ENCODE measurements around the gene DOCK3.
A peak's percentile ranks its signal among the peaks of the same experiment; 100 is the strongest.
"Not testable (repeated sequence)": the region's sequence is repeated elsewhere in the genome, so short reads cannot be mapped to it uniquely, and the experiment has no call there.

DOCK3 gene

GRCh38 chr3:51379746-51380455 lies 705.2 kb downstream of the DOCK3 start:
- DNase-seq = no peak

GRCh38 chr3:51380601-51381332 lies 706.0 kb downstream of the DOCK3 start:
- DNase-seq = no peak

DNA sequence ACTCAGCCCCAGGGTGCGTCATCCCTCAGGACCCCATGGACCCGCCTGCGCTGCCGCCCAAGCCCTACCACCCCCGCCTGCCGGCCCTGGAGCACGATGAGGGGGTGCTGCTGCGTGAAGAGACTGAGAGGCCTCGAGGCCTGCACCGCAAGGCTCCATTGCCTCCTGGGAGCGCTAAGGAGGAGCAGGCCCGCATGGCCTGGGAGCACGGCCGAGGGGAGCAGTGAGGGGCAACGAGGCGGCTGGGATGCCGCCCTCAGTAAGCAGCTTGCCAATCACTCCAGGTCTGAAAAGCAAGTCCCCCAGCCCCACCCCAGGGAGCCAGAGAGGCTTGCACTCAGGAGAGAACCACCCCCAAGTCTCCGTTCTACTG lies 706.6 kb downstream of the DOCK3 start:
- no peak for DNase-seq

- DNase-seq = no peak
Measured at GRCh38 chr3:51382076-51382745, 707.5 kb downstream of the DOCK3 start.

DNA sequence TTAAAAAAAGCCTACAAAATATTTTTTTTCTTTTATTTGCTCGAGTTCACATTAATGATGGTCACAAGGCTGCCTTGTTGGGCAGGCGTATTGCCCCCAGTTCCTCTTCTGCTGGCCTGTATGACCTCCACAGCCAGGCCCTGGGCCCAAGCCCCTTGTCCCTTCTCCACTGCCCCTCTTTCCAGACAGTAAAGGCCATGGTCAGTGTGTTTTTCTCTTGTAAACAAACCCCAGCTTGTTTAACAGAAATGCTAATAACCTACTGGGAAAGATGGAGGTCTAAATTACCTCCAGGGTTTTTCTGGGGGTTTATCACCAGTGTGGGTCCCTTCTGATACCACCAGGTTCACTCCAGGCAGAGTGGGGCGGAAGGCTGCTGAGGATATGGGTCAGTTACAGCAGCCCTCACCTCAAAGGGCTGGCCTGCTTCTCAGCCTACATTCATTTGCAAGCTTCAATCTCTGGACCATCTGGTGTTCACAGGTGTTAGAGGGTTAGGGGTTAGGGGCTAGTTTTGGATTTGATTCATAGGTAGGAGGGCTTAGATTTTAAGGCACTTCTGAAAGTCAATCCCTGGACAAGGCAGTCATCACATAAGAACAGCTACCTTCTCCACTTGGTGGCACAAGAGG lies 708.3 kb downstream of the DOCK3 start:
- DNase-seq = no peak

- peak; percentile 65 for DNase-seq
Measured at GRCh38 chr3:51384055-51384725, 709.5 kb downstream of the DOCK3 start.

- peak; percentile 100 for DNase-seq
Measured at GRCh38 chr3:51384726-51385473, 710.2 kb downstream of the DOCK3 start, which contains the start of gene MANF. TSS of gene MANF (plus strand) at chr3:51385291. CDS start at chr3:51385343, 52 bp downstream.

GRCh38 chr3:51385621-51386091 lies 710.9 kb downstream of the DOCK3 start:
- no peak for DNase-seq

- DNase-seq = no peak
Measured at GRCh38 chr3:51386159-51386851, 711.6 kb downstream of the DOCK3 start.

DNA sequence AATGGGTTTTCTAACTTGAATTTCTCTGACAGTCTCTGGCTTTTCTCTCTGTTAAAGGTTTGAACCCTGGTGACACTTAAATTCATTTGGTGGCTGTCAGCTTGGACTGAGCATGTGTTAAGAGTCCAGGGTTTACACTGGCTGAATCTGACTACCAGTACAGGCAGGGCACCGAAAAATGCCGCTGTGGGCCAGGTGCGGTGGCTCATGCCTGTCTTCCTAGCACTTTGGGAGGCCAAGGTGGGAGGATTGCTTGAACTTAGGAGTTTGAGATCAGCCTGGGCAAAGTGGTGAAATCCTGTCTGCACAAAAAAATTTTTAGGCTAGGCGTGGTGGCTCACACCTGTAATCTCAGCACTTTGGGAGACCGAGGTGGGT lies 712.1 kb downstream of the DOCK3 start:
- DNase-seq = no peak

DNA sequence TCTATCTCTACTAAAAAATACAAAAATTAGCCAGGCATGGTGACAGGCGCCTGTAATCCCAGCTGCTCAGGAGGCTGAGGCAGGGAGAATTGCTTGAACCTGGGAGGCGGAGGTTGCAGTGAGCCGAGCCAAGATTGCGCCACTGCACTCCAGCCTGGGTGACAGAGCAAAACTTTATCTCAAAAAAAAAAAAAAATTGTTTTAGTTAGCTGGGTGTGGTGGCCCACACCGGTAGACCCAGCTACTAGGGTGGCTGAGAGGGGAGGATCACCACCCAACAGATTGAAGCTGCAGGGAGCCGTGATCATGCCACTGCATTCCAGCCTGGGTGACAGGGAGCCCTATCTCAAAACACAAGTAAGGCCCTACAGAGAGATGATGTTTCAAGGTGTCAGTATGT lies 712.6 kb downstream of the DOCK3 start:
- DNase-seq = not testable (repeated sequence)

DNA sequence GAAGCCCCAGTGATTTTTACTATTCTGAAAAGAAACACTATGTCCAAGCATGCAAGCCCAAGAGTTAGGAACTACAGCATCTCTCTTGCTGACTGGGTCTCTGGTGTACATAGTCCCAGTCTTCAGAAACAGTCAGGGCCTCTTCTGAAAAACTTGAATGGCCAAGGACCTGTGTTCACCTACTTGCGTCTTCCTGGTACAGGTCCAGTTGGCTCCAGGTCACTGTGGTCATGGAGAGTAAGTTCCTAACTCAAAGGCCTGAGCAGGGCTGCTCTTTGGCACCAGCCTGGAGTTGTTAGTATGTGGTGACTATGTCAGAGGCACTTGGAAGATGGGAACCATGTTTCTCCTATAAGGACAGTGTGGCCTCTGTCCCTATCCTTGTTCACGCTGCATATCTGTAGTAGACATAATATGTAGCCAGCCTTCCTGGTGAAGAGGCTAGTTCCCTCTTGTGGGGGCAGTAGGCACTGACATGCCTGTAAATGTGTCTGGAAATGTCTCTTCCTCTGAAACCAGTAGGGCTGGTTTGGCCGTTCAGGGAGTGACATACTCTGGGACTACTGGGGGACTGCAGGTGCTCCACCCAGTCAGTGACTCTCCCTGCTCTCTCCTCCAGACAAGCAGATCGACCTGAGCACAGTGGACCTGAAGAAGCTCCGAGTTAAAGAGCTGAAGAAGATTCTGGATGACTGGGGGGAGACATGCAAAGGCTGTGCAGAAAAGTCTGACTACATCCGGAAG lies 713.7 kb downstream of the DOCK3 start:
- peak; percentile 64 for DNase-seq

GRCh38 chr3:51389423-51390183 lies 714.9 kb downstream of the DOCK3 start:
- peak; percentile 87 for DNase-seq

GRCh38 chr3:51390246-51391074 lies 715.7 kb downstream of the DOCK3 start:
- DNase-seq = no peak

DNA sequence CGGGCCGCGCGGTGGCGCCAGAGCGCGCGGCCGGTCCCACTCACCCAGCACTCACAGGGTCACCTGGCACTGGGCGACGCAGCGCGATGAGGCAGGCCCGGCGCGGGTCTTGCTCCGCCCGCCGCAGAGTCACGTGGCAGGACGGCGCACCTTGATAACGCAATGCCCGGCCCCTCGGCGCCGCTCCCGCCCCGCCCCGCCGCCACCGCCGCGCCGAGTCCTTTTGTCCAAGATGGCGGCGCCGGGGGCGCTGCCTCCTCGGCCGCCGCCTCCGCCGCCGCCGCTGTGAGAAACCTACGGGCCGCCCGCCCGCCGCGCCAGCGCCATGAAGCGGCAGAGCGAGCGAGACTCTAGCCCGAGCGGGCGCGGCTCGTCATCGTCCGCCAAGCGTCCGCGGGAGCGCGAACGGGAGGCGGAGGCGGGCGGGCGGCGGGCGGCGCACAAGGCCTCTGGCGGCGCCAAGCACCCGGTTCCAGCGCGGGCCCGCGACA lies 716.4 kb downstream of the DOCK3 start, which contains the start of gene RBM15B:
TSS of gene RBM15B (plus strand) at position 211 of the 491 bp plus-strand sequence. CDS start at position 326, 115 bp downstream.
- peak; percentile 99 for DNase-seq

DNA sequence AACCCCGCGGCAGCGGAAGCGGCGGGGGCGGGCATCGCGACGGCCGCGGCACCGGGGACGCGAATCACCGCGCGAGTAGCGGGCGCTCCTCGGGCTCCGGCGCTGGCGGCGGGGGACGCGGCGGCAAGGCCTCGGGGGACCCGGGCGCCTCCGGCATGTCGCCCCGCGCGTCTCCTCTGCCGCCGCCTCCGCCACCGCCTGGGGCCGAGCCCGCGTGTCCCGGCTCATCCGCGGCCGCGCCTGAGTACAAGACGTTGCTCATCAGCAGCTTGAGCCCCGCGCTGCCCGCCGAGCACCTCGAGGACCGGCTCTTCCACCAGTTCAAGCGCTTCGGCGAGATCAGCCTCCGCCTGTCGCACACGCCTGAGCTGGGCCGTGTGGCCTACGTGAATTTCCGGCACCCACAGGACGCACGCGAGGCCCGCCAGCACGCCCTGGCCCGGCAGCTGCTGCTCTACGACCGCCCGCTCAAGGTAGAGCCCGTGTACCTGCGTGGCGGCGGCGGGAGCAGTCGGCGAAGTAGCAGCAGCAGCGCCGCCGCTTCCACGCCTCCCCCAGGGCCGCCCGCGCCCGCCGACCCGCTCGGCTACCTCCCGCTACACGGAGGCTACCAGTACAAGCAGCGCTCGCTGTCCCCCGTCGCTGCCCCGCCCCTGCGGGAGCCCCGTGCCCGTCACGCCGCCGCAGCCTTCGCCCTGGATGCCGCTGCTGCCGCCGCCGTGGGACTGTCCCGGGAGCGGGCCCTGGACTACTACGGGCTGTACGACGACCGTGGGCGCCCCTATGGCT lies 717.0 kb downstream of the DOCK3 start:
- peak; percentile 51 for DNase-seq

DNA sequence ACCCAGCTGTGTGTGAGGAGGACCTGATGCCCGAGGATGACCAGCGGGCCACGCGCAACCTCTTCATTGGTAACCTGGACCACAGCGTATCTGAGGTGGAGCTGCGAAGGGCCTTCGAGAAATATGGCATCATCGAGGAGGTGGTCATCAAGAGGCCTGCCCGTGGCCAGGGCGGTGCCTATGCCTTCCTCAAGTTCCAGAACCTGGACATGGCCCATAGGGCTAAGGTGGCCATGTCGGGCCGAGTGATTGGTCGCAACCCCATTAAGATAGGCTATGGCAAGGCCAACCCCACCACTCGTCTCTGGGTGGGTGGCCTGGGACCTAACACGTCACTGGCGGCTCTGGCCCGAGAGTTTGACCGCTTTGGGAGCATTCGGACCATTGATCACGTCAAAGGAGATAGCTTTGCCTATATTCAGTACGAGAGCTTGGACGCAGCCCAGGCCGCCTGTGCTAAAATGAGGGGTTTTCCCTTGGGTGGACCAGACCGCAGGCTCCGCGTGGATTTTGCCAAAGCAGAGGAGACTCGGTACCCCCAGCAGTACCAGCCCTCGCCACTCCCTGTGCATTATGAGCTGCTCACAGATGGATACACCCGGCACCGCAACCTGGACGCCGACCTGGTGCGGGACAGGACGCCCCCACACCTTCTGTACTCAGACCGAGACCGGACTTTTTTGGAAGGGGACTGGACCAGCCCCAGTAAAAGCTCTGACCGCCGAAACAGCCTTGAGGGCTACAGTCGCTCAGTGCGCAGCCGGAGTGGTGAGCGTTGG lies 717.8 kb downstream of the DOCK3 start:
- DNase-seq = no peak

All from 8988T (cell line).